Central memory CD8-positive, alpha-beta T cell (primary cell): ENCODE results near the gene SNTG2.
A peak's percentile ranks its signal among the peaks of the same experiment; 100 is the strongest.

Source experiments
- ATAC-seq: fragments of 150-1000 bp; cut with Tn5 transposase; replicated peaks from 2 replicates; pipeline ENCODE4 v1.10.0; 2022; ENCODE audit warnings: mild to moderate bottlenecking, moderate FRiP score, moderate number of reproducible peaks; ENCODE audit not compliant: poor library complexity, severe bottlenecking; ENCODE audit errors: extremely low read depth
- DNase-seq, 2 donors: peaks; one replicate each; pipeline ENCODE4 v3.0.0; 2021; ENCODE audit warnings: low spot score in 2 of 2
- H3K27ac Mint-ChIP-seq: one replicate; pipeline ENCODE4 v1.8.0; 2022; ENCODE audit warnings: low read depth, mild to moderate bottlenecking, moderate library complexity, mixed read lengths
- H3K27me3 Mint-ChIP-seq: one replicate; pipeline ENCODE4 v1.8.0; 2022; ENCODE audit warnings: mixed read lengths
- H3K36me3 Mint-ChIP-seq: one replicate; pipeline ENCODE4 v1.8.0; 2022; ENCODE audit warnings: mild to moderate bottlenecking, moderate library complexity, mixed read lengths; ENCODE audit not compliant: insufficient read depth
- H3K4me1 Mint-ChIP-seq: one replicate; pipeline ENCODE4 v1.8.0; 2022; ENCODE audit warnings: mixed read lengths
- H3K4me3 Mint-ChIP-seq: one replicate; pipeline ENCODE4 v1.8.0; 2022; ENCODE audit warnings: mild to moderate bottlenecking, moderate library complexity, mixed read lengths
- H3K9me3 Mint-ChIP-seq: one replicate; pipeline ENCODE4 v1.8.0; 2022; ENCODE audit warnings: mixed read lengths

Gene SNTG2

DNA sequence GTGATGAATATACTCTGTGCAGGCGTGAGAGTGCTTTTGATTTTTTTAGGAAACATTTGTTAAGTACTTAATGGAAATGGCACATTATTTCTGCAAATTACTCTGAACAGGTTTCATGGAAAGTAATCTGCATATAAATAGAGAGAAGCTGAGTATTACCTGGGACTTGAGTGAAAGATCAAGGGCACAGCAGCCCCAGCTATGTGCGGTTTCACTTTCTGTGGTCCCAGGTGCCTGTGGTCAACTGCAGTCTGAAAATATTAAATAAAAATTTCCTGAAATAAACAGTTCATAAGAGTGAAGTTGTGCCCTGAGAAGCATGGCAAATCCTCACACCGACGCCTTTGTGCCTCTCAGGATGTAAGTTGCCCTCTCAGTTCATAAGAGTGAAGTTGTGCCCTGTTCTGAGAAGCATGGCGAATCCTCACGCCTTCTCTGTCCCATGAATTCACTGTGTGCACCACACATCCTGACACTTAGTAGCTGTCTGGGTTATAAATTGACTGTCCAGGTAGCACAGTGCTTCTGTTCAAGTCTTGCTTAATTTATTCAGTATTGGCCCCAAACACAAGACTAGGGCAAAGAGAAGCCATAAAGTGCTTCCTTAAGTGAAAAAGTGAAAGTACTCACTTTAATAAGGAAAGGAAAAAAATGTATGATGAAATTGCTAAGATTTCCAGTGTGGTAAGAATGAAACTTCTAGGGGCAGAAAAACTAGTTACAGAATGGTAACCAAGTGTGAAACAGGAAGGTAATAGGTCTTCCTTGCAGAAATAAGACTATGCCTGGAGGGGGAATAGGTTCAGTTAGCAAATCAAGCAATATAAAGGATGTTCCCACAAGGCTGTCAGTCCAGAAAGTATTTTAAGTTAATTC, 4.3 kb upstream of the SNTG2 start:
- ATAC-seq (no peak), DNase-seq (no peak)
- Mint-ChIP-seq H3K9me3 (peaks cover 5% of the 10 kb centered on the region), H3K27ac (no peak overlapping the region), H3K36me3 (no peaks in the 10 kb centered on the region), H3K4me3 (peak overlapping the region; percentile 60), H3K27me3 (peaks cover 27% of the 10 kb centered on the region), H3K4me1 (peaks cover 21% of the 10 kb centered on the region)

DNA sequence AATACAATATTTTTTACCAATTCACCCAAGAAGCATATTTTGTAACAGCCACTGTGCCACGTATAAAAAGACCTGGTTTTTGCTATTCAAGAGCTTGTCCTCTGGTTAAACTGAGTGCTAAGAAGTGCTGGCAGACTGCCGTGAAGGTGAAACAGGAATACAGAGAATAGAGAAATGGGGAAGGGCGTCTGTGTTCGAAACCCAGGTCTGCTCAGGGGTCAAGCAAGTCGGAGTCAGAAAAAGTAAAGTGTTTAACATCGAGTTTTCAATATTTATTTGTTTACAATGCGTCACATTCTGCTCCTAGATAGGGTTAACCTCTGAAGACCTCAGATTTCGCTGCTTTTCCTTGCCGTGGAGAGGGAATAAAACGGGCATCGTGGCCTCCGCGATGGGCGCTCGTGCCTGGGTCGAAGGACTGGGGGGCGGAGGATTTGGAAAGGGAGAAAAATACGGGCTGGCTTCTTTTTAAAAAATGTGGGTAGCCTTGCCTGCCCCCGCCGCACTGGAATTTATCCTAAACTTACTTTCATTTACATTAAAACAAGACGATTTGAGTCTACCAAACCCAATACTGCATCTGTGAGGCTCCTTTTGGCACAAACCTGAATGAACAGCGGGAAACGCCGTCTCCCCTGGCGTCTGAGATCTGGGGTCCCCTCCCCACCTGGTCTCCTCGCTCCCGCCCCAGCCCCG, 1.1 kb upstream of the SNTG2 start:
- Mint-ChIP-seq H3K4me3 (peak overlapping the region; percentile 51), H3K4me1 (peaks cover 21% of the 10 kb centered on the region), H3K27me3 (peaks cover 58% of the 10 kb centered on the region), H3K27ac (no peak overlapping the region), H3K36me3 (no peaks in the 10 kb centered on the region), H3K9me3 (peaks cover 5% of the 10 kb centered on the region)
- ATAC-seq = no peak
- DNase-seq = no peak

DNA sequence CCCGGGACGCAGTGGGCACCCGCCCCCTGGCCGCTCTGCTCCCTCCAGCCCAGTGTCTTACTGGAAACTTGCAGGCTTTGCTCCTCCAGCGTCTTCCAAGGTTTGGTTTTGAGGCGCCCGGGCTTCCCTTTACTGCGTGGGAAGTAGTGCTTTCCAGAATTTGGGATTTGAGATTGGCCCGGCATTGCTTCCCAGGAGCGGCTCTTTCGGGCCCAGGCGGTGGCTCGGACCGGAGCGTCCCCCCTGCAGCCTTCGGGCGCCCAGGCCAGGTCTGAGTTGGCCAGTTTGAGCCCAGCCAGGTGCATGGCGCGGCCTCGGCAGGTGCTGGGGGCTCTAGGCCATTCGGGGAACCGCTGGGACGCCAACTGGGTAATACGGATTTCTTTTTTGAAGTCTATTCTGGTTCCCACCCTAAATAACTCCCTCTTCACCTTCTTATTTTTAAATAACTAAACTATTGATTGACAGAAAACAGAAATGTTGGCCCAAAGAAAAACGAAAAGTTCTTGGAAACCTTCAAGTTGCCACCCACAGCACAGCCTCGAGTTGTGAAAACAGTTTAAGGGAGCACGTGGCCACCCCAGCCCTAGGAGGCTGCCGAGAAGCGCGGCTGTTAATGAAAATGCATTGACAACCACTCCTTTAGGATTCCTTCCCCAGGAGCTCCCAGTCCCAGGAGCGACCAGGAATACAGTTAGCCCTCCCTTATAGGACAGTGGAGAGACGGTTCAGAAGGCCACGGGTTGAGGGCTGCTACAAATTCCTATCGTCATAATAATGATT, 766 bp downstream of the SNTG2 start:
- no peak overlapping the region for H3K27ac Mint-ChIP-seq
- DNase-seq = no peak
- H3K9me3 Mint-ChIP-seq = no peaks in the 10 kb centered on the region
- ATAC-seq = no peak
- H3K4me1 Mint-ChIP-seq = peaks cover 11% of the 10 kb centered on the region
- peaks cover 44% of the 10 kb centered on the region for H3K27me3 Mint-ChIP-seq
- H3K4me3 Mint-ChIP-seq = peak overlapping the region; percentile 61
- no peaks in the 10 kb centered on the region for H3K36me3 Mint-ChIP-seq

DNA sequence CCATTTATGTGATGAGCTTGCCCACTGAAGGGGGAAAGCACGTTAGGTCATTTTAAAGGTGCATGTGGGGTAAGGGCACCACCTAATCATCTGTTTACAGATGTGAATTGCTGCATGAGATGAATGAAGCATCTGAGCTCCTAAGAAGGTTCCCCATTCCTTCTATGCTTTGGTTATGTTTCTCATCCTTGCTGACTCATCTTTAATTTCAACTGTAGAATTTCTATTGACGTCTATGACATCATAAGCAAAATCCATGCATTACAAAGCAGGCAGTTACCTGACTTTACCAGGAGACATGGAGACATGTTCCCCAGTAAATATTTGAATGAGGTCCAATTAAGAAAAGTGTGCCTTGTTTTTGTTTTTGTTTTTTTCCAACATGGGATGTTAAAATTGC, 2.8 kb downstream of the SNTG2 start:
- H3K4me3 Mint-ChIP-seq = no peak overlapping the region
- H3K4me1 Mint-ChIP-seq = peaks cover 6% of the 10 kb centered on the region
- no peaks in the 10 kb centered on the region for H3K9me3 Mint-ChIP-seq
- no peak overlapping the region for H3K27ac Mint-ChIP-seq
- peaks cover 59% of the 10 kb centered on the region for H3K27me3 Mint-ChIP-seq
- DNase-seq = no peak
- no peak for ATAC-seq
- no peaks in the 10 kb centered on the region for H3K36me3 Mint-ChIP-seq

DNA sequence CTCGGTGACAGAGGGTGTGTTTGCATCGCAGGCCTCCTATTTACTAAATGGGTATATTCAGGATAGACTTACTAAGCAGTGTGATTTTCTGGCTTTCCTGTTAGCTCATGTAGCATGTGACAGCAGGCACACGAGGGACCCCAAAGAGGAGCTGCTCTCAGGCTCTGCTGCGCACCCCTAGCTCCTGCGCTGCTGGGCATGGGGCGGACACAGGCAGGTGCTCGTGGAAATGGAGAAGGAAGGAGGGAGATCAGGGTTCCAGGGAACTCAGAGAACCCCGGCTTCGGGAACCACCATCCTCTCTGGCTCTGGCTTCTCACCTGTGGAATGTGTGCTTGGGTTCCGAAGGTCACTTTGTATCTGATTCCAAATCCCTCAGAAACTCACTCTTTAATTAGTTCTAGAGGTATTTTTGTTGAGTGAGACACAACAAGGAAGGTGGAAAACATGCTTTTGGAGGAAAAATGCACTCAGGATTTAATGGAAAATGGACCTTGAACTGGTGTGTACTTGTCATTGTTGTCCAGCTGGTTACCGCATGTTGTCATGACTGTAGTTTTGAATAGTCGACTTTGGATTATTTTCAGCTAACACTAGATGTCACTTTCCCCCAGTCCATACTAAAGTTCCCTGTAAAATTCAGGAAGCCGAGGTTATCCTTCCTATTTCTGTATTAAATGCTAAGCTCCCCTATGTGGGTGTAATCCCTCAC, 3.5 kb downstream of the SNTG2 start:
- H3K27me3 Mint-ChIP-seq = peaks cover 59% of the 10 kb centered on the region
- ATAC-seq = no peak
- no peak for DNase-seq
- no peaks in the 10 kb centered on the region for H3K9me3 Mint-ChIP-seq
- H3K4me1 Mint-ChIP-seq = peaks cover 5% of the 10 kb centered on the region
- H3K4me3 Mint-ChIP-seq = no peak overlapping the region
- no peaks in the 10 kb centered on the region for H3K36me3 Mint-ChIP-seq
- no peak overlapping the region for H3K27ac Mint-ChIP-seq

DNA sequence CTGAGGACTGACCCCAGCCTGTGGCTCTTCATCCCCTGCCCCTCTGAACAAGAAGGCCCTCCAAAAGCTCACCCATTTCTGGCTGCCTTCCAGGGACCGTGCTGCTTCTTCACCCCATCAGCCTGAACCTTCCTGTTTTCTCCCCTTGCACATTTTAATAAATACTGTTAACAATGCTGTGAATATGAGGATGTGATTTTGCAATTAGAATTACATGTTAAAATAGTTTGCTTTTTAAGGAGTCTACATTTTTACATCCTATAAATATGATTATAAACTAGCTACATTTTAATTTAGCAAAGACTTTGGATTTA, 4.0 kb downstream of the SNTG2 start:
- Mint-ChIP-seq H3K27me3 (peaks cover 59% of the 10 kb centered on the region), H3K4me1 (peaks cover under 1% of the 10 kb centered on the region), H3K4me3 (no peak overlapping the region), H3K36me3 (no peaks in the 10 kb centered on the region), H3K9me3 (no peaks in the 10 kb centered on the region), H3K27ac (no peak overlapping the region)
- DNase-seq = no peak
- ATAC-seq = no peak

DNA sequence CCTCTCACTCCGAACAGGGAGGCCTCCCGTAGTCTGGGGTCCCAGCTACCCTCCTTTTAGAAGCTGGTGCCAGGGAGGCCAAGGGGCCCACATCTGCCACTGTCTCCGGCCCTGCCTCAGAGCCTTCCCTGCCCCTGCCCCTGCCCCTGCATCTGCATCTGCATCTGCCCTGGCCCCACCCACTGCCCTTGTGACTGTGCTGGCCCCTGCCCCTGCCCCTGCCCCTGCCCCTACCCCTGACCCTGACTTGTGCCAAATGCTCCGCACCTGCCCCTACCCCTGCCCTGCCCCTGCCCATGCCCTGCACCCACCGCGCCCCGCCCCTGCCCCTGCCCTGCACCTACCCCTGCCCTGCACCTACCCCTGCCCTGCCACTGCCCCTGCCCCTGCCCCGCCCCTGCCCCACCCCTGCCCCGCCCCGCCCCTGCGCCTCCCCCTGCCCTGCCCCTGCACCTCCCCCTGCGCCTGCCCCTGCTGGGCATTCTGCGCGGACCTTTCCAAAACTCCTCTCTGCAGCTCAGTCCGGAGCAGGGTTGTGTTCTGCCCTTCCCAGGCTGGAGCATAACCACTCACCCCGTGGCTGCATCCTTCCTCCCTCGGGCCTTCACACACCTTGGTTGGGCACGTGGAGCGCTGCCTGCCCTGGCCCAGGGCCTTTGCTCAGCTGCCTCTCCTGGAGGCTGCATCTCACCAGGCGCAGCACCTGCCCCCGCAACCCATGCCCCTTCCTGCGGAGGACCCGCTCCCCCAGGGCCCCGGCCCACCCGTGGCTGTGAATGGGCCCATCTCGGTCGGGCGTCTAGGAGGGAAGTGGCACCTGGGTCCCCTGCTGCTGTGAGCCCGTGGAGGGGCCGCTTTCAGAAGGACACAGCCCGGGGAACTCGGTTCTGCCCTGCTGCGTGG, 5.4 kb downstream of the SNTG2 start:
- no peak overlapping the region for H3K27ac Mint-ChIP-seq
- H3K27me3 Mint-ChIP-seq = peaks cover 56% of the 10 kb centered on the region
- DNase-seq (no peak), ATAC-seq (no peak)
- no peaks in the 10 kb centered on the region for H3K36me3 Mint-ChIP-seq
- no peaks in the 10 kb centered on the region for H3K9me3 Mint-ChIP-seq
- H3K4me3 Mint-ChIP-seq = no peak overlapping the region
- H3K4me1 Mint-ChIP-seq = no peaks in the 10 kb centered on the region

DNA sequence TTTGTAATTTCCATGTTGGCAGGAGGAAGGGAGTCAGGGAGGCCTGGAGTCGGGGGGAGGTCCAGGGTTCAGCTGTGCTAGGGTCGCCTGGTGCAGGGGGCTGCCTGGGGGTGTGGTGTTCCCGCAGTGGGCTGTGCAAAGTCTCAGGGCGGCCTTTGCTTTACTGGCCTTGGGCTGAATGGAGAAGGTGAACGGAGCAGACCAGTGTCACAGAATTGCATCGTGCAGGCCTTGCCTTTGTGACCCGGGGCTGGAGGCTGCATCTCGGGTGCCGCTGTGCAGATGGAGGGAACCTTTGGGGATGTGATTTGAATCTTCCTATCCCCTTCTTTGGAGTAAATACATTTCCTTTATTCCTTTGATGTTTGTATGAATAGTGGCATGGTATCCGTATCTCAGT, 8.8 kb downstream of the SNTG2 start:
- Mint-ChIP-seq H3K4me3 (no peak overlapping the region), H3K36me3 (no peaks in the 10 kb centered on the region), H3K27me3 (peaks cover 24% of the 10 kb centered on the region), H3K9me3 (no peaks in the 10 kb centered on the region), H3K4me1 (no peaks in the 10 kb centered on the region), H3K27ac (no peak overlapping the region)
- DNase-seq (no peak), ATAC-seq (no peak)

DNA sequence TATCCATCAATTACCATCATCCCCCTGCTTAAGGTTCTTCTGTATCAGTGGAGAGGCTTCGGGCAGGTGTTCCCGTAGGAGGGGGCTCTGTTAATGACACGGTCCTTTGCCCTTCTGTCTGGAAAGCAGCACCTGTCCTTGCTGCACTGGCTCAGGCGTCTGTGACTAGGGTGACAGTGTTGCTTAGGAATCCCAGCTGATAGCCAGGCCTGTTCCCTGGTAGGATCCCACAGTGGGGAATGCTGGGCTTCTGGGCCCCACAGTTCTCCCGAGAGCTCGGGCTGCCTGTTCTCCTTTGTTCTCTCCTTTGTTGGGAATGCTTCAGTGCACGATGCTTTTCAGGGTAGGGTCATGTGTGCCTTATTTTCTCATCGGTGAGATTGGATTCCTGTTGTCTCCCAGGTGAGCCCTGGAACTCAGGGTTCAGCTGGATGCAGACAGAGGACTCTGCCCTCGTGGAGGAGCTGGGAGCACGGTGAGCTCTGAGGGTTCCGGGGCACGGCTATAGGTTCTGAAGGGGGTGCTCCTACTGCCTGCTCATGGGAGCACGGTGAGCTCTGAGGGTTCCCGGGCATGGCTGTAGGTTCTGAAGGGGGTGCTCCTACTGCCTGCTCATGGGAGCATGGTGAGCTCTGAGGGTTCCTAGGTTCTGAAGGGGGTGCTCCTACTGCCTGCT, 9.6 kb downstream of the SNTG2 start:
- H3K4me3 Mint-ChIP-seq = no peak overlapping the region
- no peaks in the 10 kb centered on the region for H3K36me3 Mint-ChIP-seq
- H3K27ac Mint-ChIP-seq = no peak overlapping the region
- H3K9me3 Mint-ChIP-seq = no peaks in the 10 kb centered on the region
- no peaks in the 10 kb centered on the region for H3K4me1 Mint-ChIP-seq
- ATAC-seq (no peak), DNase-seq (no peak)
- H3K27me3 Mint-ChIP-seq = peaks cover 24% of the 10 kb centered on the region

DNA sequence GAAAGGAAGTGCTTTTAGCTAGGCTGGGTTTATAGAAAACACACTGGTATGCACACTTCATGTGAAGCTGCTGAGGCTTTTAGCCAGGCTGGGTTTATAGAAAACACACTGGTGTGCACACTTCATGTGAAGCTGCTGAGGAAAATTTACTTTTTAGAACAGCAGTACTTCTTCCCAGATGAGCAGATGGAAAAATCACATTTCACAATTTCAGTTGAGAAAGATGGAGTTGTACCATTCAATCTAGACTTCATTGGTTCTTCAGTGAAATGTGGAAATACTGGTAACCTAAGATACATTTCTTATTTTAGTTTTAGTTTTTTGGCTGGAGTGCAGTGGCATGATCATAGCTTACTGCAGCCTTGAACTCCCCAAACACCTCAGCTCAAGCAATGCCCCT, 11.1 kb downstream of the SNTG2 start:
- H3K4me1 Mint-ChIP-seq = peaks cover 5% of the 10 kb centered on the region
- peaks cover 31% of the 10 kb centered on the region for H3K27me3 Mint-ChIP-seq
- no peaks in the 10 kb centered on the region for H3K9me3 Mint-ChIP-seq
- DNase-seq (no peak), ATAC-seq (no peak)
- no peak overlapping the region for H3K4me3 Mint-ChIP-seq
- no peak overlapping the region for H3K27ac Mint-ChIP-seq
- no peaks in the 10 kb centered on the region for H3K36me3 Mint-ChIP-seq

DNA sequence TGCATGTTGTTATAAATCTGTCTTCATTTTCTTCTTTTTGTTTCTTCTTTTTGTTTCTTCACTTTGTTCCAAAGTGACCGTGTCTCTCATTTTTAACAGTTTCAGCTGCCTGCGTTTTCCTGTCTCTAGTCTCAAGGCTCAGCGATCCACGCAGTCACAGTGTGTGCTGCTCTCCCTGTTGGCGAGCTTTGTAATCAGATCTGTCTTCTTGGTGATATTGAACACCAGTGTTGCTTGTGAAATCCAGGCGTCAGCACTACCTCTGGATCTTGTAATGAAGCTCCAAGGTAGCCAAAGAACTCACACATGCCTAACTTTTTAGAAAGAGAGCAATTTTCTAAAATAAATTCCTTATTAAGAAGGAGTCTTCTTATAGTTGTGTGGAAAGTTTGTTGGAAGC, 13.2 kb downstream of the SNTG2 start:
- ATAC-seq (no peak), DNase-seq (no peak)
- Mint-ChIP-seq H3K27me3 (peaks cover 17% of the 10 kb centered on the region), H3K4me3 (no peak overlapping the region), H3K9me3 (no peaks in the 10 kb centered on the region), H3K4me1 (peaks cover 5% of the 10 kb centered on the region), H3K27ac (no peak overlapping the region), H3K36me3 (no peaks in the 10 kb centered on the region)
